ENCODE measurements around the gene HPS4.
A peak's percentile ranks its signal among the peaks of the same experiment; 100 is the strongest.

The HPS4 gene

GRCh38 chr22:26512149-26512793, 28.7 kb upstream of the HPS4 start, which contains the start of gene TFIP11:
TSS of gene TFIP11 (minus strand) at chr22:26512473. CDS start at chr22:26510272, 2,201 bp downstream.
- H3K4me3 Mint-ChIP-seq: peak within 1 kb of the TSS; percentile 99
- peaks cover 39% of the 10 kb centered on the region for H3K4me1 Mint-ChIP-seq
- ATAC-seq (peak; percentile 99), DNase-seq (ENCODE audit: low spot score in 2 of 2) (peak; percentile 83 to 95)
- H3K27ac Mint-ChIP-seq: peak within 1 kb of the TSS; percentile 98
- H3K36me3 Mint-ChIP-seq: peaks cover 46% of the 10 kb centered on the region
- no peaks in the 10 kb centered on the region for H3K9me3 Mint-ChIP-seq

GRCh38 chr22:26508148-26508547, 24.6 kb upstream of the HPS4 start:
- no peak for DNase-seq (ENCODE audit: low spot score in 2 of 2)
- Mint-ChIP-seq H3K27ac (no peak overlapping the region), H3K4me1 (peaks cover 43% of the 10 kb centered on the region), H3K36me3 (peaks cover 88% of the 10 kb centered on the region), H3K4me3 (no peak overlapping the region), H3K9me3 (no peaks in the 10 kb centered on the region)
- ATAC-seq: no peak

- ATAC-seq (no peak), DNase-seq (ENCODE audit: low spot score in 2 of 2) (no peak)
- H3K36me3 Mint-ChIP-seq: peaks cover 100% of the 10 kb centered on the region
- peak overlapping the region; percentile 44 for H3K4me3 Mint-ChIP-seq
- H3K9me3 Mint-ChIP-seq: no peaks in the 10 kb centered on the region
- H3K27ac Mint-ChIP-seq: peak overlapping the region; percentile 95
- H3K4me1 Mint-ChIP-seq: peaks cover 28% of the 10 kb centered on the region
Observed at GRCh38 chr22:26503758-26504157, 20.2 kb upstream of the HPS4 start.

- Mint-ChIP-seq H3K4me1 (peaks cover 28% of the 10 kb centered on the region), H3K9me3 (no peaks in the 10 kb centered on the region), H3K36me3 (peaks cover 100% of the 10 kb centered on the region), H3K4me3 (peak overlapping the region; percentile 44), H3K27ac (peak overlapping the region; percentile 95)
- DNase-seq (ENCODE audit: low spot score in 2 of 2) (peak; percentile 21 to 77), ATAC-seq (peak; percentile 91)
Observed at GRCh38 chr22:26502688-26503561, 19.3 kb upstream of the HPS4 start.

- H3K27ac Mint-ChIP-seq: peak overlapping the region; percentile 95
- no peaks in the 10 kb centered on the region for H3K9me3 Mint-ChIP-seq
- no peak for DNase-seq (ENCODE audit: low spot score in 2 of 2)
- H3K4me1 Mint-ChIP-seq: peaks cover 28% of the 10 kb centered on the region
- H3K36me3 Mint-ChIP-seq: peaks cover 100% of the 10 kb centered on the region
- no peak overlapping the region for H3K4me3 Mint-ChIP-seq
- ATAC-seq: no peak
Observed at GRCh38 chr22:26501996-26502395, 18.4 kb upstream of the HPS4 start.

GRCh38 chr22:26499188-26499703, 15.7 kb upstream of the HPS4 start:
- ATAC-seq (no peak), DNase-seq (ENCODE audit: low spot score in 2 of 2) (no peak)
- Mint-ChIP-seq H3K4me3 (no peak overlapping the region), H3K4me1 (peaks cover 22% of the 10 kb centered on the region), H3K9me3 (no peaks in the 10 kb centered on the region), H3K36me3 (peaks cover 100% of the 10 kb centered on the region), H3K27ac (no peak overlapping the region)

- no peak for ATAC-seq
- Mint-ChIP-seq H3K36me3 (peaks cover 100% of the 10 kb centered on the region), H3K9me3 (no peaks in the 10 kb centered on the region), H3K4me1 (no peaks in the 10 kb centered on the region), H3K27ac (no peak overlapping the region), H3K4me3 (no peak overlapping the region)
- DNase-seq (ENCODE audit: low spot score in 2 of 2): no peak
Observed at GRCh38 chr22:26496456-26496855, 12.9 kb upstream of the HPS4 start.

GRCh38 chr22:26494506-26494905, 10.9 kb upstream of the HPS4 start:
- Mint-ChIP-seq H3K9me3 (no peaks in the 10 kb centered on the region), H3K27ac (peak overlapping the region; percentile 23), H3K4me1 (no peaks in the 10 kb centered on the region), H3K36me3 (peaks cover 100% of the 10 kb centered on the region), H3K4me3 (no peak overlapping the region)
- no peak for ATAC-seq
- no peak for DNase-seq (ENCODE audit: low spot score in 2 of 2)

- no peak overlapping the region for H3K27ac Mint-ChIP-seq
- H3K9me3 Mint-ChIP-seq: no peaks in the 10 kb centered on the region
- H3K36me3 Mint-ChIP-seq: peaks cover 100% of the 10 kb centered on the region
- DNase-seq (ENCODE audit: low spot score in 2 of 2) (no peak), ATAC-seq (no peak)
- no peak overlapping the region for H3K4me3 Mint-ChIP-seq
- peaks cover 6% of the 10 kb centered on the region for H3K4me1 Mint-ChIP-seq
Observed at GRCh38 chr22:26492220-26492619, 8.6 kb upstream of the HPS4 start.

GRCh38 chr22:26489447-26490036, 6.0 kb upstream of the HPS4 start:
- H3K4me3 Mint-ChIP-seq: no peak overlapping the region
- no peaks in the 10 kb centered on the region for H3K9me3 Mint-ChIP-seq
- DNase-seq (ENCODE audit: low spot score in 2 of 2) (no peak), ATAC-seq (no peak)
- H3K4me1 Mint-ChIP-seq: peaks cover 25% of the 10 kb centered on the region
- H3K36me3 Mint-ChIP-seq: peaks cover 83% of the 10 kb centered on the region
- H3K27ac Mint-ChIP-seq: peak overlapping the region; percentile 68

- Mint-ChIP-seq H3K27ac (peak overlapping the region; percentile 68), H3K4me3 (no peak overlapping the region), H3K9me3 (no peaks in the 10 kb centered on the region), H3K4me1 (peaks cover 33% of the 10 kb centered on the region), H3K36me3 (peaks cover 83% of the 10 kb centered on the region)
- DNase-seq (ENCODE audit: low spot score in 2 of 2) (no peak), ATAC-seq (no peak)
Observed at GRCh38 chr22:26487996-26488395, 4.4 kb upstream of the HPS4 start.

- H3K27ac Mint-ChIP-seq: no peak overlapping the region
- no peaks in the 10 kb centered on the region for H3K9me3 Mint-ChIP-seq
- H3K4me3 Mint-ChIP-seq: no peak overlapping the region
- ATAC-seq (no peak), DNase-seq (ENCODE audit: low spot score in 2 of 2) (no peak)
- H3K4me1 Mint-ChIP-seq: peaks cover 49% of the 10 kb centered on the region
- peaks cover 69% of the 10 kb centered on the region for H3K36me3 Mint-ChIP-seq
Observed at GRCh38 chr22:26486394-26486793, 2.8 kb upstream of the HPS4 start.

- Mint-ChIP-seq H3K36me3 (peaks cover 64% of the 10 kb centered on the region), H3K4me3 (peak overlapping the region; percentile 96), H3K9me3 (no peaks in the 10 kb centered on the region), H3K27ac (peak overlapping the region; percentile 98), H3K4me1 (peaks cover 54% of the 10 kb centered on the region)
- ATAC-seq: no peak
- no peak for DNase-seq (ENCODE audit: low spot score in 2 of 2)
Observed at GRCh38 chr22:26485806-26486390, 2.3 kb upstream of the HPS4 start.

- Mint-ChIP-seq H3K27ac (peak overlapping the region; percentile 98), H3K9me3 (no peaks in the 10 kb centered on the region), H3K36me3 (peaks cover 62% of the 10 kb centered on the region), H3K4me3 (peak overlapping the region; percentile 96), H3K4me1 (peaks cover 61% of the 10 kb centered on the region)
- ATAC-seq (no peak), DNase-seq (ENCODE audit: low spot score in 2 of 2) (no peak)
Observed at GRCh38 chr22:26485013-26485412, 1.4 kb upstream of the HPS4 start.

- peaks cover 67% of the 10 kb centered on the region for H3K4me1 Mint-ChIP-seq
- peak overlapping the region; percentile 98 for H3K27ac Mint-ChIP-seq
- ATAC-seq (peak; percentile 46), DNase-seq (ENCODE audit: low spot score in 2 of 2) (no peak)
- H3K4me3 Mint-ChIP-seq: peak overlapping the region; percentile 96
- H3K9me3 Mint-ChIP-seq: no peaks in the 10 kb centered on the region
- H3K36me3 Mint-ChIP-seq: peaks cover 57% of the 10 kb centered on the region
Observed at GRCh38 chr22:26484360-26484706, 750 bp upstream of the HPS4 start.
